Activated CD8-positive, alpha-beta T cell treated with anti-CD3 and anti-CD28 coated beads for 36 hours (primary cell): ENCODE measurements around the gene DDX42. TPM values are rescaled to one million over a fixed set of nuclear protein-coding genes. Genes with fewer than 3 reads are reported as not detected.

Experiments
- ATAC-seq: fragments of 200-7000 bp; cut with Tn5 transposase; one replicate; pipeline ENCODE4 v1.10.0; 2021; ENCODE audit warnings: mild to moderate bottlenecking, moderate library complexity
- CTCF ChIA-PET: fragments of 350-600 bp; sonication (Branson Sonifier 250); formaldehyde crosslinking; loops from one replicate; lab custom pipeline; 2021; ENCODE audit warnings: antibody characterized with exemption; lab: Charles Lee
- POLR2A ChIA-PET: fragments of 350-600 bp; sonication (Branson Sonifier 250); formaldehyde crosslinking; loops from one replicate; lab custom pipeline; 2021; ENCODE audit warnings: antibody characterized with exemption; lab: Charles Lee
- DNase-seq: peaks from one replicate; pipeline ENCODE4 v3.0.0-alpha.2; 2020
- H3K27ac Mint-ChIP-seq: one replicate; pipeline ENCODE4 v1.8.0; 2021; ENCODE audit warnings: mild to moderate bottlenecking, mixed read lengths
- H3K27me3 Mint-ChIP-seq: one replicate; pipeline ENCODE4 v1.8.0; 2021; ENCODE audit warnings: mixed read lengths
- H3K36me3 Mint-ChIP-seq: one replicate; pipeline ENCODE4 v1.8.0; 2021; ENCODE audit warnings: low read depth, mixed read lengths
- H3K4me1 Mint-ChIP-seq: one replicate; pipeline ENCODE4 v1.8.0; 2021; ENCODE audit warnings: low read depth, mixed read lengths
- H3K4me3 Mint-ChIP-seq: one replicate; pipeline ENCODE4 v1.8.0; 2021; ENCODE audit warnings: mild to moderate bottlenecking, moderate library complexity, mixed read lengths
- H3K9me3 Mint-ChIP-seq: one replicate; pipeline ENCODE4 v1.8.0; 2021; ENCODE audit warnings: mixed read lengths
- CTCF ChIP-seq: fragments of 200-600 bp; IDR thresholded peaks from one replicate; pipeline ENCODE4 v1.8.0; 2022; ENCODE audit warnings: antibody characterized with exemption, mild to moderate bottlenecking
- intact Hi-C: fragments of 100-400 bp; cut with micrococcal nuclease; formaldehyde crosslinking; loops from one replicate; pipeline ENCODE4 v1.10.0; 2022
- total RNA-seq, 2 experiments: library from RNA; stranded (reverse); gene quantifications; one replicate each; pipeline ENCODE4 v1.2.3, GENCODE V29; 2021

DDX42 gene
- total RNA-seq, 2 experiments from 2014 or later: 91.9 to 96.0 TPM

- Mint-ChIP-seq H3K36me3 (peaks cover 87% of the 10 kb centered on the region), H3K4me3 (no peak overlapping the region), H3K27me3 (no peaks in the 10 kb centered on the region), H3K9me3 (no peaks in the 10 kb centered on the region), H3K27ac (peak overlapping the region; percentile 60), H3K4me1 (peaks cover 61% of the 10 kb centered on the region)
- TF ChIP-seq CTCF: no peak
- DNase-seq: no peak
- no peak for ATAC-seq
- ChIA-PET CTCF (interaction anchor here (1.1 to 2.6 kb wide), 4 partner anchors 11 to 82 kb away, joined by 3 to 9 read pairs (median 4); partner anchors contain the start of genes CCDC47 and DDX42), POLR2A (interaction anchor here (0.7 to 11.6 kb wide), 10 partner anchors 8 to 126 kb away, joined by 3 to 188 read pairs (median 4); partner anchors contain the start of genes CCDC47, DDX42 and SMARCD2)
- intact Hi-C loops: no loop called here
These were observed 50.4 kb downstream of the DDX42 start for GRCh38 chr17:63824362-63824761.

- ATAC-seq (peak; percentile 3), DNase-seq (peak; percentile 27)
- H3K27me3 Mint-ChIP-seq: no peaks in the 10 kb centered on the region
- peaks cover 87% of the 10 kb centered on the region for H3K36me3 Mint-ChIP-seq
- POLR2A ChIA-PET: interaction anchor here (0.6 to 11.6 kb wide), 15 partner anchors 8 to 129 kb away, joined by 3 to 188 read pairs (median 3); partner anchors contain the start of genes CCDC47, DDX42, LIMD2 and SMARCD2
- CTCF ChIA-PET: interaction anchor here (1.2 to 1.4 kb wide), 4 partner anchors 11 to 50 kb away, joined by 3 to 6 read pairs (median 3); partner anchors contain the start of gene SMARCD2
- intact Hi-C loops: loop anchor here (5.0 kb wide), 1 partner anchor 49 kb away; no protein-coding TSS in a partner anchor
- TF ChIP-seq CTCF: no peak
- H3K4me1 Mint-ChIP-seq: peaks cover 76% of the 10 kb centered on the region
- peak overlapping the region; percentile 100 for H3K4me3 Mint-ChIP-seq
- H3K27ac Mint-ChIP-seq: peak overlapping the region; percentile 100
- no peaks in the 10 kb centered on the region for H3K9me3 Mint-ChIP-seq
These were observed 52.6 kb downstream of the DDX42 start for GRCh38 chr17:63826468-63827001.

- no peaks in the 10 kb centered on the region for H3K27me3 Mint-ChIP-seq
- H3K4me3 Mint-ChIP-seq: peak within 1 kb of the TSS; percentile 100
- H3K36me3 Mint-ChIP-seq: peaks cover 87% of the 10 kb centered on the region
- CTCF ChIA-PET: interaction anchor here (1.2 to 2.9 kb wide), 9 partner anchors 10 to 129 kb away, joined by 3 to 22 read pairs (median 4); partner anchors contain the start of genes SMARCD2 and STRADA
- ATAC-seq (peak; percentile 94), DNase-seq (peak; percentile 98)
- POLR2A ChIA-PET: interaction anchor here (0.7 to 11.6 kb wide), 10 partner anchors 9 to 85 kb away, joined by 3 to 188 read pairs (median 4); partner anchors contain the start of genes CCDC47, DDX42 and SMARCD2
- intact Hi-C loops: loop anchor here (5.0 kb wide), 1 partner anchor 50 kb away; no protein-coding TSS in a partner anchor
- peak within 1 kb of the TSS; percentile 100 for H3K27ac Mint-ChIP-seq
- TF ChIP-seq CTCF: peak; percentile 50
- H3K9me3 Mint-ChIP-seq: no peaks in the 10 kb centered on the region
- peaks cover 78% of the 10 kb centered on the region for H3K4me1 Mint-ChIP-seq
These were observed 53.2 kb downstream of the DDX42 start, which contains the start of the genes FTSJ3 and PSMC5 for GRCh38 chr17:63827002-63827800. Gene FTSJ3, minus strand, starts transcription at chr17:63827663. Its CDS starts 761 bp downstream, at chr17:63826902. Gene PSMC5, plus strand, starts transcription at chr17:63827431. Its CDS starts 60 bp downstream, at chr17:63827491.

GRCh38 chr17:63827801-63828221 is 53.8 kb downstream of the DDX42 start:
- peaks cover 86% of the 10 kb centered on the region for H3K36me3 Mint-ChIP-seq
- no peak for DNase-seq
- POLR2A ChIA-PET: interaction anchor here (0.9 to 11.6 kb wide), 7 partner anchors 9 to 129 kb away, joined by 3 to 188 read pairs (median 4); partner anchors contain the start of genes CCDC47, DDX42 and SMARCD2

More at GRCh38 chr17:63827801-63828221, 53.8 kb downstream of the DDX42 start:
- TF ChIP-seq CTCF: no peak
- peak overlapping the region; percentile 100 for H3K27ac Mint-ChIP-seq
- H3K9me3 Mint-ChIP-seq: no peaks in the 10 kb centered on the region
- intact Hi-C loops: loop anchor here (5.0 kb wide), 1 partner anchor 51 kb away; no protein-coding TSS in a partner anchor
- CTCF ChIA-PET: interaction anchor here (0.7 to 2.9 kb wide), 11 partner anchors 9 to 131 kb away, joined by 3 to 22 read pairs (median 4); partner anchors contain the start of gene STRADA
- H3K4me3 Mint-ChIP-seq: peak overlapping the region; percentile 100
- H3K27me3 Mint-ChIP-seq: no peaks in the 10 kb centered on the region
- ATAC-seq: no peak
- peaks cover 76% of the 10 kb centered on the region for H3K4me1 Mint-ChIP-seq
